Omental fat pad (tissue), 4 donors: ENCODE data around the gene COL11A2. TPM values are rescaled to one million over a fixed set of nuclear protein-coding genes. Genes with fewer than 3 reads are reported as not detected.

ENCODE experiments used
- ATAC-seq: fragments of 150-250 bp; one replicate; pipeline ENCODE4 v1.9.1; 2016; ENCODE audit warnings: mild to moderate bottlenecking, moderate library complexity; ENCODE audit not compliant: low FRiP score
- DNase-seq: peaks from one replicate; pipeline ENCODE4 v3.0.0-alpha.2; 2019; ENCODE audit warnings: low spot score
- total RNA-seq, 4 donors: library from RNA; depleted of rRNA; stranded (reverse); fragments of >200 nt; gene quantifications; one replicate each; pipeline ENCODE4 v1.1.0, GENCODE V29; 2016
- TF ChIP-seq, protein P1 (sequence below), 3 donors: fragments of 450-650 bp; IDR thresholded peaks; one replicate each; pipeline ENCODE4 v1.5.1; 2016 to 2017; ENCODE audit warnings: antibody characterized with exemption in 3 of 3, mild to moderate bottlenecking in 3 of 3, moderate library complexity in 2 of 3

Gene COL11A2
- total RNA-seq, 4 donors from 2014 or later: 0.13 to 1.3 (median 0.53) TPM

GRCh38 chr6:33217681-33218080, 25.4 kb upstream of the COL11A2 start:
- no peak for DNase-seq
- TF ChIP-seq, protein P1, sequence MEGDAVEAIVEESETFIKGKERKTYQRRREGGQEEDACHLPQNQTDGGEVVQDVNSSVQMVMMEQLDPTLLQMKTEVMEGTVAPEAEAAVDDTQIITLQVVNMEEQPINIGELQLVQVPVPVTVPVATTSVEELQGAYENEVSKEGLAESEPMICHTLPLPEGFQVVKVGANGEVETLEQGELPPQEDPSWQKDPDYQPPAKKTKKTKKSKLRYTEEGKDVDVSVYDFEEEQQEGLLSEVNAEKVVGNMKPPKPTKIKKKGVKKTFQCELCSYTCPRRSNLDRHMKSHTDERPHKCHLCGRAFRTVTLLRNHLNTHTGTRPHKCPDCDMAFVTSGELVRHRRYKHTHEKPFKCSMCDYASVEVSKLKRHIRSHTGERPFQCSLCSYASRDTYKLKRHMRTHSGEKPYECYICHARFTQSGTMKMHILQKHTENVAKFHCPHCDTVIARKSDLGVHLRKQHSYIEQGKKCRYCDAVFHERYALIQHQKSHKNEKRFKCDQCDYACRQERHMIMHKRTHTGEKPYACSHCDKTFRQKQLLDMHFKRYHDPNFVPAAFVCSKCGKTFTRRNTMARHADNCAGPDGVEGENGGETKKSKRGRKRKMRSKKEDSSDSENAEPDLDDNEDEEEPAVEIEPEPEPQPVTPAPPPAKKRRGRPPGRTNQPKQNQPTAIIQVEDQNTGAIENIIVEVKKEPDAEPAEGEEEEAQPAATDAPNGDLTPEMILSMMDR (IDR thresholded peaks at IDR 0.05): no peak
- ATAC-seq: no peak

DNA sequence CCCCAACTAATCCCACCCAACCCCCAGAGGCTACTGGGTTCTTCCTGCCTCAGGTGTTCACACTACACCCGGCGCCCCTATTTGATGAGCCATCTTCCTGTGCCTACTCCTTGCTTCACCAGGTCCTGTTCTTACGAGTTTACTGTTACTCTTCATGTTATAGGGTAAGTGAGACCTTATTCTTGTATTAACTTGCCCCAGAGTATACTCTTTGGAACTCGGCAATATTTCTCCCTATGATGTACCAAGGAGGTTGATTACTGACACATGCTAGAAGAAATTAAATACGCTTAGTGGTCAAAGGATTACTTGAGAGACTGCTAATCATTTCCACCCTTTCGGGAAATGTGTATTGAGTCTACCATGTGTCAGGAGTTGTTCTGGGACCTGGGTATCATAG, 25.0 kb upstream of the COL11A2 start:
- TF ChIP-seq, protein P1 (IDR thresholded peaks at IDR 0.05): no peak
- ATAC-seq (no peak), DNase-seq (no peak)

DNA sequence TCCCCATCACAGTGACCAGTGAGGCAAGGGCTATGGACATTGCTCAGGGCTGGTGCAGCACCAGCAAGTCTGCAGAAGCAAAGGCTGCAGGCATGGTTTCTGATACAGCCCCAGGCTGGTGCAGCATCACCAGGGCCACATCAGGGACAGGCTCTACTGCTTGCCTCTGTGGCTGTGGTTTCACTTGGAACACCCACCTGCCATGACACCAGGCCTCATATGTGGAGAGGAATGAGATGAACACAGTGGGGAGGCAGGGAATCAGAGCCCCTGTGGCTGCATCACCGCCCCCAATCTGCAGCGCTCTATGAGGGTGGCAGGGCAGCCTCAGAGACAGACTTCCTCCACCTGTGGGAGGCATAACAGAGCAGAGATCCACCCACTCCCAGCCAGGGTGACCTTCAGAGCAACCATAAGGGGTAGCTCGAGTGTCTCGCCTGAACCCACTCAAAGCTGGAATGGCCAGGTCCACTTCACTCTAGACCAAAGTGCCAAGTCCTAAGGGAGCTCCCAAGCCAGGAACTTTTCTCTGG, 23.9 kb upstream of the COL11A2 start:
- DNase-seq (no peak), ATAC-seq (no peak)
- TF ChIP-seq, protein P1 (IDR thresholded peaks at IDR 0.05): no peak

- ATAC-seq (no peak), DNase-seq (no peak)
- TF ChIP-seq, protein P1 (IDR thresholded peaks at IDR 0.05): no peak
Measured at GRCh38 chr6:33215271-33216116, 23.2 kb upstream of the COL11A2 start.

GRCh38 chr6:33213989-33214335, 21.7 kb upstream of the COL11A2 start:
- no peak for ATAC-seq
- DNase-seq: no peak
- TF ChIP-seq, protein P1 (IDR thresholded peaks at IDR 0.05): no peak

DNA sequence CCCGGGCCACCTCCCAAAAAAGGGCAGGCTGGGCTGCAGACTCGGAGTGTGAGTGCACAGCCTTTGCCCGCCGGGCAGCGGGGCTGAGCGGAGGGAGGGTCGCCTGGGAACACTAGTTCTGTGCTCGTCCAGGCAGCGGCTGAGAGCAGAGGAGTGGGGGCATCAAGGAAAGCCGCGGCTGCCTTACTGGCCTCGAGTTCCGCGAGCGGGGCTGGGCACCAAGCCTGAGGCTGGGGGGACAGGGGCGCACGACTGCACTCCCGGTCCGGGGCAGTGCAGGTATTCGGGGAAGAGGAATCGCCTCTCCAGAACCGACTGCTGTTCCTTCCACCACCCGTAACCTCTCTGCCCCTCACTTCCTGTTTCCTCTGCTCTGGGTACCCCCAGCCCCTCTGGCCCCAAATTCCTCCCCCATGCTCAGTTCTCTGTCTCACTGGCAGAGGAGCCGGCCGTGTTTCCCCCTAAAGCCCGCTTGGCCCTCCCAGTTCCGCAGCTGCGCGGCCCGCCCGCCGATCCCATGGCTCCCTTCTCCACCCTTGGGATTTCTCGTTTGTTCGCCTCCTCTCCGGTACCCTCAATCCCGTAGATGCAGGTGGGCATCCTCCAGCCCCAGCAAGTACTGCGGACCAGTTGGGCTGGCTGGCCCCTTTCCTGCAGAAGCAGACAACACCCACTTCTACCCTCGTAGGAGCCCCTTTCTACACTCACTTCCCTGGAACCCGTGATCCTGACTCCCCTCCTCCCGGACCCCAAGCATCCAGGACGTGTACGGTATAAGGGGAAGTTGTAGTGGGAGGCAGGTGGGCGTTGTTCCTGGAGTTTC, 21.1 kb upstream of the COL11A2 start:
- ATAC-seq (no peak), DNase-seq (no peak)

More for the DNA sequence above, 21.1 kb upstream of the COL11A2 start:
- TF ChIP-seq, protein P1 (IDR thresholded peaks at IDR 0.05): no peak
